Measurements from ENCODE around the gene C1QB. TPM values are rescaled to one million over a fixed set of nuclear protein-coding genes. Genes with fewer than 3 reads are reported as not detected.

The C1QB gene
- total RNA-seq, 2 donors from 2014 or later = 73.9 to 85.4 TPM

- Histone ChIP-seq H3K4me3 (no peak overlapping the region), H3K36me3 (replicated peaks in 1 of 2; ENCODE audit: insufficient read depth in 1 of 2, low read depth in 2 of 2) (no peaks in the 10 kb centered on the region), H3K4me1 (no peaks in the 10 kb centered on the region), H3K9me3 (no peaks in the 10 kb centered on the region), H3K27me3 (no peaks in the 10 kb centered on the region), H3K27ac (no peak overlapping the region)
- intact Hi-C loops (cut with DNase I) = no loop called here
- TF ChIP-seq POLR2A (IDR thresholded peaks at IDR 0.05) = no peak
- TF ChIP-seq, protein P1, sequence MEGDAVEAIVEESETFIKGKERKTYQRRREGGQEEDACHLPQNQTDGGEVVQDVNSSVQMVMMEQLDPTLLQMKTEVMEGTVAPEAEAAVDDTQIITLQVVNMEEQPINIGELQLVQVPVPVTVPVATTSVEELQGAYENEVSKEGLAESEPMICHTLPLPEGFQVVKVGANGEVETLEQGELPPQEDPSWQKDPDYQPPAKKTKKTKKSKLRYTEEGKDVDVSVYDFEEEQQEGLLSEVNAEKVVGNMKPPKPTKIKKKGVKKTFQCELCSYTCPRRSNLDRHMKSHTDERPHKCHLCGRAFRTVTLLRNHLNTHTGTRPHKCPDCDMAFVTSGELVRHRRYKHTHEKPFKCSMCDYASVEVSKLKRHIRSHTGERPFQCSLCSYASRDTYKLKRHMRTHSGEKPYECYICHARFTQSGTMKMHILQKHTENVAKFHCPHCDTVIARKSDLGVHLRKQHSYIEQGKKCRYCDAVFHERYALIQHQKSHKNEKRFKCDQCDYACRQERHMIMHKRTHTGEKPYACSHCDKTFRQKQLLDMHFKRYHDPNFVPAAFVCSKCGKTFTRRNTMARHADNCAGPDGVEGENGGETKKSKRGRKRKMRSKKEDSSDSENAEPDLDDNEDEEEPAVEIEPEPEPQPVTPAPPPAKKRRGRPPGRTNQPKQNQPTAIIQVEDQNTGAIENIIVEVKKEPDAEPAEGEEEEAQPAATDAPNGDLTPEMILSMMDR (IDR thresholded peaks at IDR 0.05) = no peak
- 66 to 76% methylated on average over 13 to 15 of the region's 15 CpGs for WGBS, 2 donors
- ATAC-seq (no peak), DNase-seq (no peak)
Measured at GRCh38 chr1:22651941-22652856, 837 bp upstream of the C1QB start.

DNA sequence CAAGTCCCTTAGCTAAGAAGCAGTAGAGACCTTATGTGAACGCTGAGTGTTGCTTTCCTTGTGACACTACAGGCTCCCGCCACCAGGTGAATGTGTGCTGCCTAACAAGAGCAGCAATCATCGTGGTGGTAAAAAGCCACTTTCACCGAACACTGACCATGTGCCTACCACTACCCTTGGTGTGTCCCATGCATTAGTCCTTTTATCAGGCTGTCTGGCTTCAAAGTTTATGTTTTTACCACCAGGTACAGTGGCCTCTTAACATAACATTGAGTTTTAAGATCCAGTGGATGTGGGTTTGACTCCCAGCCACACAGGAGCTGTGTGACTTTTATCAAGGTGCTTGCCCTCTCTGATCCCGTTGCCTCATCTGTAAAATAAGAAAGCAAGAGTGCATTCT lies 1.7 kb downstream of the C1QB start:
- Histone ChIP-seq H3K36me3 (replicated peaks in 1 of 2; ENCODE audit: insufficient read depth in 1 of 2, low read depth in 2 of 2) (no peaks in the 10 kb centered on the region), H3K27me3 (no peaks in the 10 kb centered on the region), H3K4me1 (no peaks in the 10 kb centered on the region), H3K27ac (no peak overlapping the region), H3K9me3 (no peaks in the 10 kb centered on the region), H3K4me3 (no peak overlapping the region)
- DNase-seq = no peak
- 51 to 59% methylated on average over 4 to 5 of the region's 5 CpGs for WGBS, 2 donors
- intact Hi-C loops (cut with DNase I) = no loop called here
- no peak for ATAC-seq
- TF ChIP-seq, protein P1 (IDR thresholded peaks at IDR 0.05) = no peak
- TF ChIP-seq POLR2A (IDR thresholded peaks at IDR 0.05) = no peak

DNA sequence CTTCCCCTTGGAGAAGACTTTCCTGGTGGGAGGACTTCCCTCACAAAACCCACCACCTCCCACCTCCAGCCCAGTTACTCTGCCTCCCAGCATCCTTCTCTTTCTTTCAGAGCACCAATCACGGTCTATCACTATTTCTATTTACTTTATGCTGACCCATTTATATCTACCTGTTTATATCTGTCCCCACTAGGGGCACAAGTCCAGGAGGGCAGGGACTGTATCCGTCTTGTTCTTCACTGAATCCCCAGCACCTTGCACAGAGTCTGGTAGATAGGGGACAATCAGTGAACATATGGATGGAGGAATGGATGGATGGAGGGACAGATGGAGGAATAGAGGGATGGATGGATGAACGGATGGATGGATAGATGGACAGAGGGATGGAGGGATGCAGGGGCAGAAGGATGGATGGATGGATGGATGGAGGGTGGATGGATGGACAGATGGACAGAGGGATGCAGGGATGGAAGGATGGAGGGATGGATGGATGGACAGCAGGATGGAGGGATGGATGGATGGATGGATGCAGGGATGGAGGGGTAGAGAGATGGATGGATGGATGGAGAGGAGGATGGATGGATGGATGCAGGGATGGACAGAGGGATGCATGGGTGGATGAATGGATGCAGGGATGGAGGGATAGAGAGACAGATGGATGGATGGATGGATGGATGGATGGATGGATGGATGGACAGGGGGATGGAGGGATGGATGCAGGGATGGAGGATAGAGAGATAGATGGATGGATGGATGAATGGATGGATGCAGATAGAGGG lies 5.5 kb downstream of the C1QB start:
- ATAC-seq (no peak), DNase-seq (no peak)
- Histone ChIP-seq H3K4me1 (no peaks in the 10 kb centered on the region), H3K9me3 (no peaks in the 10 kb centered on the region), H3K4me3 (no peak overlapping the region), H3K27me3 (no peaks in the 10 kb centered on the region), H3K36me3 (replicated peaks in 1 of 2; ENCODE audit: insufficient read depth in 1 of 2, low read depth in 2 of 2) (no peaks in the 10 kb centered on the region), H3K27ac (no peak overlapping the region)
- WGBS, 2 donors = 33 to 43% methylated on average over 3 of the region's 3 CpGs
- TF ChIP-seq POLR2A (IDR thresholded peaks at IDR 0.05) = no peak
- TF ChIP-seq, protein P1 (IDR thresholded peaks at IDR 0.05) = no peak
- intact Hi-C loops (cut with DNase I) = no loop called here

DNA sequence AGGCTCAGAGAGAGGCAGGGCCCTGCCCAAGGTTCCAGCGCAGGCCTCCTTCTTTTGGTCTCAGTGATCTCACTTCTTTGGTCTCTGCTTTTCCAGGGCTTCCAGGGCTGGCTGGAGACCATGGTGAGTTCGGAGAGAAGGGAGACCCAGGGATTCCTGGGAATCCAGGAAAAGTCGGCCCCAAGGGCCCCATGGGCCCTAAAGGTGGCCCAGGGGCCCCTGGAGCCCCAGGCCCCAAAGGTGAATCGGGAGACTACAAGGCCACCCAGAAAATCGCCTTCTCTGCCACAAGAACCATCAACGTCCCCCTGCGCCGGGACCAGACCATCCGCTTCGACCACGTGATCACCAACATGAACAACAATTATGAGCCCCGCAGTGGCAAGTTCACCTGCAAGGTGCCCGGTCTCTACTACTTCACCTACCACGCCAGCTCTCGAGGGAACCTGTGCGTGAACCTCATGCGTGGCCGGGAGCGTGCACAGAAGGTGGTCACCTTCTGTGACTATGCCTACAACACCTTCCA lies 7.7 kb downstream of the C1QB start:
- Histone ChIP-seq H3K4me1 (no peaks in the 10 kb centered on the region), H3K27me3 (no peaks in the 10 kb centered on the region), H3K36me3 (replicated peaks in 1 of 2; ENCODE audit: insufficient read depth in 1 of 2, low read depth in 2 of 2) (no peaks in the 10 kb centered on the region), H3K9me3 (no peaks in the 10 kb centered on the region), H3K4me3 (no peak overlapping the region), H3K27ac (no peak overlapping the region)
- DNase-seq (no peak), ATAC-seq (no peak)
- 92 to 94% methylated on average over 18 to 19 of the region's 19 CpGs for WGBS, 2 donors
- intact Hi-C loops (cut with DNase I) = no loop called here
- TF ChIP-seq, protein P1 (IDR thresholded peaks at IDR 0.05) = no peak
- no peak for TF ChIP-seq POLR2A (IDR thresholded peaks at IDR 0.05)

Measured in body of pancreas (tissue), 4 donors.